ENCODE results near the gene RASA2. TPM values are rescaled to one million over a fixed set of nuclear protein-coding genes. Genes with fewer than 3 reads are reported as not detected.
"Not testable (repeated sequence)": the region's sequence is repeated elsewhere in the genome, so short reads cannot be mapped to it uniquely, and the experiment has no call there.

Gene RASA2
- polyA plus RNA-seq, 5 donors: 18.6 to 32.3 (median 25.8) TPM

GRCh38 chr3:141491081-141491480, 4.3 kb downstream of the RASA2 start:
- no peak for DNase-seq

GRCh38 chr3:141491929-141492328, 5.1 kb downstream of the RASA2 start:
- no peak for DNase-seq

- DNase-seq: no peak
Observed at GRCh38 chr3:141493184-141493583, 6.4 kb downstream of the RASA2 start.

- not testable (repeated sequence) for DNase-seq
Observed at GRCh38 chr3:141497589-141497988, 10.8 kb downstream of the RASA2 start.

GRCh38 chr3:141498598-141499223, 11.9 kb downstream of the RASA2 start:
- DNase-seq: no peak

GRCh38 chr3:141499284-141499683, 12.5 kb downstream of the RASA2 start:
- DNase-seq: no peak

GRCh38 chr3:141499965-141500364, 13.1 kb downstream of the RASA2 start:
- DNase-seq: no peak

- DNase-seq: no peak
Observed at GRCh38 chr3:141500397-141500796, 13.6 kb downstream of the RASA2 start.

- no peak for DNase-seq
Observed at GRCh38 chr3:141505166-141505565, 18.3 kb downstream of the RASA2 start.

GRCh38 chr3:141506071-141506470, 19.2 kb downstream of the RASA2 start:
- no peak for DNase-seq

- DNase-seq: no peak
Observed at GRCh38 chr3:141507392-141508066, 20.7 kb downstream of the RASA2 start.

GRCh38 chr3:141508067-141508436, 21.2 kb downstream of the RASA2 start:
- DNase-seq: no peak

GRCh38 chr3:141511361-141511760, 24.5 kb downstream of the RASA2 start:
- DNase-seq: no peak

GRCh38 chr3:141514382-141514781, 27.6 kb downstream of the RASA2 start:
- DNase-seq: no peak

- no peak for DNase-seq
Observed at GRCh38 chr3:141519587-141519986, 32.8 kb downstream of the RASA2 start.

GRCh38 chr3:141521781-141522180, 35.0 kb downstream of the RASA2 start:
- DNase-seq: no peak

GRCh38 chr3:141523615-141524375, 37.0 kb downstream of the RASA2 start:
- DNase-seq: no peak

GRCh38 chr3:141524988-141525387, 38.2 kb downstream of the RASA2 start:
- DNase-seq: no peak

- no peak for DNase-seq
Observed at GRCh38 chr3:141525814-141526213, 39.0 kb downstream of the RASA2 start.

- no peak for DNase-seq
Observed at GRCh38 chr3:141526709-141527108, 39.9 kb downstream of the RASA2 start.

- no peak for DNase-seq
Observed at GRCh38 chr3:141528800-141529199, 42.0 kb downstream of the RASA2 start.

GRCh38 chr3:141529256-141529655, 42.4 kb downstream of the RASA2 start:
- no peak for DNase-seq

Measured in right lung (tissue), 5 donors.